ENCODE results near the gene HJURP.

Gene HJURP

DNA sequence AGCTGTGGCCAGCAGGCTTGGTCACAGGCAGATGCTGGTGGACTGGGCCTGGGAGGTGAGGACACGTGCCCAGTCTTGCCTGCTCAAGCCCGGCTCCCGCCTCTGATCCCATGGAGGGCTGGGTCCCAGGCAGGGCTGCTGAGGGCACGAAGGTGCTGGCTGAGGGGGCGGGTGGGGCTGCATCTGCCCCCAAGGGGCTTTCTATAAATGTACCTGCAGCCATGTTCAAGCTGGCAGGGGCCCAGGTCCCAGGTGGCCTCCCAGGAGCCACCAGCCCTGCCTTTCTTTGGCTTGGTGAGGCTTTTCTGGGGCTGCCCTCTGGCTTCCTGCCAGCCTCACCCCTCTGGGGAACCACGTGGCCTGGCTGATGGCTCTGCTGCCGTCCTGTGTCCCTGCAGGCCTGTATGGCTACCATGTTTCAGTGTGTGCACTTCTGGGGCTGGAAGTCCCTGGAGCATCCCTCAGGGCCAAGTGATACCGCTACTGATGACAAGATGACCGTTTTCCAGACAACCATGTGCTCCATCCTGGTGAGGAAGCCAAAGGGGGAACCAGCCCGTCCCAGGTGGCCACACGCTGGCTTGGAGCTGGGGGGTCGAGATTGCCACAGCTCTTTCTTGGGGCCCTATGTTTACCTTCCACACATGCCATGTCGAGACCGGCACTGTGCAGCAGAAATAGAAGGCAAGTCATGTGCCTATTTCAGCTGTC is 23.2 kb downstream of the HJURP start:
- no peak for DNase-seq (ENCODE audit: low read depth in 2 of 2, low spot score in 1 of 2)

DNA sequence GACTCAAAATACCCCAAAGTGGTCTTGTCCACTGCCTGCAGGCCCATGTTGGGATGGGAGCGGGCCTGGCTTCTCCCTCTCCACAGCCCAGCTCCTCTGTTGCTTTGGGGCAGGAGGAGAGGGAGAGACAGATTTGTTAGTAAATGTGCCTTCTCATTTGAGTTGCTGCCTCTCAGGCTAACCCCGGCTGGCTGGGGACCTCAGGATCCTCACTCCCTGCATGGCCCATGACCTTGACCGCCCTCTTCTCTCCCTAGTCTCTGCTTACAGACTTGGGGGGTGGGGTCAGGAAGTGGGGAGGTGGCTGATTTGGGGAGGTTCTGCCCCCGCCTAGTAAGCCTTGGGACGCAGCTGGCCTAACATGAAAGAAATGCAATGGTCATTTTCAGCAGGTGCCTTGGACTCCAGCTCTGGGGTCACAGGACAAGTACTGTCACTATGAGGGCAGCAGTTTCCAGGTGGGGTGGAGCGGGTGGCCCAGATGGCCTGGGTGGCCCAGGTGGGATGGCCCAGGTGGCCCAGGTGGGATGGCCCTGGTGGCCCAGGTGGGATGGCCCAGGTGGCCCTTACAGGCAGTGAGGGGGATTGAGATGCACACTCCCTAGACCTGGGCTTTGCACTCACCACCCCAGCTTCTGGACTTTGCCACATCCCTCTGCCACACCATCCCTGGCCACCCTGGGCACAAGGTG is 24.1 kb downstream of the HJURP start:
- no peak for DNase-seq (ENCODE audit: low read depth in 2 of 2, low spot score in 1 of 2)

- DNase-seq (ENCODE audit: low read depth in 2 of 2, low spot score in 1 of 2), result no peak
These were observed 24.9 kb downstream of the HJURP start for GRCh38 chr2:233829193-233830110.

DNA sequence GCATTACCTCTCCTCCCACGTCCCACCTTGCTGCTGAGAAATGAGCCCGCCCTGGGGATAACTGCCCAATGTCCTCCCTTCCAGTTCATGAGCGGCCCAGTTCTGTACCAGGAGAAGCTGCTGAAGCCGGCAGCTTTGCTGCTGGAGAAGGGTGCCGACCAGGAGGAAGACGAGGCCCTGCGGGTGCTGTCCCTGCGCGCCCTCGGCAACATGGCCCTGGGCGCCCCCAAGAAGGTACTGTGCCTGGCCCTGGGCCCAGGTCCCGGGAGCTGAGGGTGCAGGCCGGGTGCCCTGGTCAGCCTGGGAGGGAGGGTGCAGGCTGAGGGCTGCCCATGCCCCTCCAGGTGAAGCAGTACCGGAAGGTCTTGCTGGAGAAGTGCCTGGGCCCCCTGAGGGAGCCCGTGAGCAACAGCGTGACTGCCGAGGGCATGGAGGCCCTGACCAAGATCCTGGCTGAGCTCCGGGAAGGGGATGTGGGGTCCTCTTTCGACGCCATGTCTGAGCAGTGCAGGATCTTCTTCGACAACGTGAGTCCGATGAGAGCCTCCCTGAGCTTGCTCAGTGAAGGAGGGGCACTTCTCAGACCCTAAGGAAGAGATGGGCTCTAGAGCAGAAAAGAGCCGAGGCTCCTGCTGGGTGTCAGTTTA is 25.7 kb downstream of the HJURP start:
- no peak for DNase-seq (ENCODE audit: low read depth in 2 of 2, low spot score in 1 of 2)

- DNase-seq (ENCODE audit: low read depth in 2 of 2, low spot score in 1 of 2), result no peak
These were observed 30.0 kb downstream of the HJURP start for GRCh38 chr2:233824373-233824772.

DNA sequence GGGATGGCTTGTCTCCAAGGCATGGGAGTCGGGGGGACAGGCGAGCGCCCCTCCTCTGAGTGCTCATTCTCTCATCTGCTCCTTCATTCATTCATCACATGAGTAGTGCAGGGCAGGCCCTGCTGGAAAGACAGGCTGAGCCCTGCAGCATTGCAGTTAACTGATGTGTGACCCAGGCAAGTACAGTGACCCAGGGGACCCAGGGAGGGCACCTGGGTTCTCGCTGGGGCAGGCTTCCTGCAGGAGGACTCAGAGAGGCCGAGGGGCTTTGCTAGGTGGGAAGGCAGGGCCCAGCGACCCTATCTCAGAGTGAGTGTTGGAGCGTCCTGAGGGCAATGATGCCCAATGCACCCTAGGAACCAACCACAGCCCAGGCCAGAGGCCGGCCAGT is 30.6 kb downstream of the HJURP start:
- DNase-seq (ENCODE audit: low read depth in 2 of 2, low spot score in 1 of 2), result no peak

- no peak for DNase-seq (ENCODE audit: low read depth in 2 of 2, low spot score in 1 of 2)
These were observed 31.3 kb downstream of the HJURP start for GRCh38 chr2:233822781-233823730.

DNA sequence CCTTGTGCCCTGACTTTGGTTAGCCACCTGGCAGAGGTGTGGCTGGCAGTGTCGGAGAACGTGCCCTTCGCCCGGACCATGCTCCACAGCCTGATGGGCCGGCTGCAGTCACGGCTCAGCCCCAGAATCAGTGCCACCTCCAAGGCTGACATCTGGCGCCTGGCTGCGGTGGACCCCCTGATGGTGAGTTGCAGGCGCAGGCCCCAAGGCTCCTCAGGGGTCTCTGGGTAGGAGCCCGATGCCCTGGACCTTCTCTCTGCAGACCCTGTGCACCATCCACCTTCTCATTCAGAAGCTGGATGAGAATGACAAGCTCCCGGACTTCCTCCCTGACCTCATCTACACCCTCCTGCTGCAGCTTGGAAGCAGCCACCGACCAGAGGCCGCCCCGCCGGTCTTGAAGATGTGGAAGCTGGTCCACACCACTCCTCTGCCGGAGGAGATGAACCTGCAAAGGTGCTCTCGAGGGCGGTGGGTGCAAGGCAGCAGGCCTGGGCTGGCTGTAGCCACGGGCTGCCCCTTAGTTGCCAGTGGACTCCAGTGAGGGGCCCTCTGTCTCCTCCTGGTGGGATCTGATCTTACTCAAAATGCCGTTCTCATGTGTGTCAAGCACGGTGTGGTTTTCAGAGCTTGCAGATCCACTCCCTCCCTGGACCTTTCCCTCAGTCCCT is 32.1 kb downstream of the HJURP start:
- no peak for DNase-seq (ENCODE audit: low read depth in 2 of 2, low spot score in 1 of 2)

DNA sequence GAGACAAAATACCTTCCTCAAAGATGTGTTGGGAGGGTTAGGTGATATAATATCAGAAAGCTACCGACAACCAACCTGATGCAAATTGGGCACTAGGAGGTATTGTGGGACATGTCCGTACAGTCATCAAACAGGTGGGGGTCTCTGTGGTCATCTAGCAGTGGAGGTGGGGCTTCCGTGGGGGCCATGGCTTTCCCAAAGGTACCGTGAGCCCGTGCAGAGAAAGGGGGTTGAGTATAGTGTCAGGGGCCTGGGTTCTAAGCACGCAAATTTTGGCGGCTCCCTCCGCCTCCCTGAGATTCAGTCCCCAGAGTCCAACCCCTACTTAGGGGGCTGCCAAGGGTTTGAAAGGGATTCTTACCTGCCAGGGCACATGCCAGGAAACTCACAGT is 32.6 kb downstream of the HJURP start:
- no peak for DNase-seq (ENCODE audit: low read depth in 2 of 2, low spot score in 1 of 2)

DNA sequence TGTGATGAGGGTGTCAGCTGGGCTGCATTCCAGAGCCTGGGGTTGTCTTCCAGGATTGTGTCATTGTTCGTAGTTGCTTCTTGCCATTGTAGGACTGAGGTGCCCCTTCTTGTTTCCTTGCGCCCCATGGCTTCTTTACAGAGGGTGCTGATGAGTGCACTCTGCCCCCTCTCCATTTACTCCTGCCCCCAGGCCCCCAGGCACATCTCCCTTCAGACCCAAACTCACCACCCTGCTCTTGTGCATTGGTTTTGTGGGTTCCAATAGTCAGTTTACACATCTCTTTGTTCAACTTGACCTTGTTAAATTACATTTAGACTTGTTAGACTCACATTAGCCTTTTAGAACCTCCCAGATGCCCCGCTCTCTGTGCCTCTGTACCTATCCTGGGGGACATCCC is 33.1 kb downstream of the HJURP start:
- DNase-seq (ENCODE audit: low read depth in 2 of 2, low spot score in 1 of 2), result no peak

DNA sequence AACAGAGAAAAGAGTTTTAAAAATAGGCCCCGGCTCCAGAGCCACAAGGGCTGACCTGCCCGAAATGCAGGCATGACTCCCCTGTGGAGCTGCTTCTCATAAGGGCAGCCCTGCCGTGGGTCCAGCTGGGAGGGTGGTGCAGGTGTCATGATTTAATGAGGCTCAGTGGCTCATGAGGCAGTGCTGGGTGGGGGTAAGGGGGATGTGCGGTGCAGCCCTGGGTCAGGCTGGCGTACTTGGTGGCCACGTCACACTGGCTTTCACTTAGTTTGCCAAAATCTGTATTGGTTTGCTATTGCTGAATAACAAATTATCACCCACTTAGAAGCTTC is 33.6 kb downstream of the HJURP start:
- DNase-seq (ENCODE audit: low read depth in 2 of 2, low spot score in 1 of 2), result no peak

- DNase-seq (ENCODE audit: low read depth in 2 of 2, low spot score in 1 of 2), result no peak
These were observed 34.2 kb downstream of the HJURP start for GRCh38 chr2:233819884-233820773.

- DNase-seq (ENCODE audit: low read depth in 2 of 2, low spot score in 1 of 2), result no peak
These were observed 35.4 kb downstream of the HJURP start for GRCh38 chr2:233818639-233819621.

DNA sequence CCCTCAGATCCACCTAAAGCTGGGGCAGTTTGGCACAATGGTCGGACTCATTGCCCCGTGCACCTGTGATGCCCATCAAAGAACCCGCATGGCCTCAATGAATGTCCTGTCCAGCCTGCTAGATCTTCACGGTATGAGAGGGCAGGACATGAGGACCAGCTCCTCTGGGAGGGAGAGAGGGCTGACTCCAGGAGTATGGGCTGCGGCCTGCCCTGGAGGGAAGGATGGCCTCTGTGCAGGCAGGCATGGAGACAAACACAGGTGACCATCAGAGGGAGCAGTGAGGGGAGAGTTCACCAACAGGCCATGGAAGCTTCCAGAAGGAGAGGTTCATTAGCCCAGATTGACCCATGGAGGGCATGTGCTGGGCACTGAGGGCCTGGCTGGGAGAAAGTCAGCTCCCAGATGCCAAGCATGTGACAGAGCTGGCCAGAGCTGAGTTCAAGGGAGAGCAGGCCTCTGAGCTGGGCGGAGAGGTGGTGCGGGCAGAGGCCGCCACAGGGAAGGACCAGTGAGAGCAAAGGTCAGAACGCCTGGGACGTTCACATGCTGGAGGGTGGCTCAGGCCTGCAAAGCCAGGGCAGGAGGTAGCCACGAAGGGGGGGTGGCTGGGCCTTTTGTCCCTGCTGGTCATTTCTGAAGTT is 36.2 kb downstream of the HJURP start:
- no peak for DNase-seq (ENCODE audit: low read depth in 2 of 2, low spot score in 1 of 2)

DNA sequence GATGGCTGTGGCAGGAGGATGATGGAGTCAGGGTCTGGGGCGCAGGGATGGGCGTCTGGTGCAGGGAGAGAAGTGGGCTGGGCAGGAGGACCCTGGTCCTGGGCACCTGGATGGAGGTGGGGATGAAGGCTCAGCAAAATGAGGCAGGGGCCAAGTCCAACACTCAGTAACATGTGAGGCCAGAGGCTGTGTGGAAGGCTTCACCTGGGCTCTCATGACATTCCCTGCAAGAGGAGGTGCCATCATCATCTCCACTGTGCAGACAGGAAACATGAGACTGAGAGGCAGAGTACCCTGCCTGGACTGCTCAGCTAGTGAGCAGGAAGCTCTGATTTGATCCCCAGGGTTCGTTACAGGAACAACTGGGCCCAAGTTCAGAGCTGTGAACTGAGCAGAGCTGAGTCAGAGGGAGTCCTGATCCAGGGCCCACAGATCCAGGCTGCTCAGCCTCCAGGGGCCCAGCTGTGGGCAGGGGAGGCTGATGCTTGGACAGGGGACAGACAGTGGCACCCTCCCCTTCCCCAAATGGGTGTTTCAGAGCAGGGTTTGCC is 36.9 kb downstream of the HJURP start:
- no peak for DNase-seq (ENCODE audit: low read depth in 2 of 2, low spot score in 1 of 2)

- no peak for DNase-seq (ENCODE audit: low read depth in 2 of 2, low spot score in 1 of 2)
These were observed 37.6 kb downstream of the HJURP start for GRCh38 chr2:233816771-233817170.

GRCh38 chr2:233816334-233816733 is 38.0 kb downstream of the HJURP start:
- no peak for DNase-seq (ENCODE audit: low read depth in 2 of 2, low spot score in 1 of 2)
